ENCODE data around the gene RELN.

GRCh38 chr7:103699032-103699431 is 290.4 kb downstream of the RELN start:
- no peak for TF ChIP-seq CTCF (conservative IDR thresholded peaks at IDR 0.05; ENCODE audit: low read length)
- no peak for TF ChIP-seq EZH2phosphoT487 (IDR thresholded peaks at IDR 0.05; ENCODE audit: borderline replicate concordance)
